Measurements from ENCODE around the gene KAZN. TPM values are rescaled to one million over a fixed set of nuclear protein-coding genes. Genes with fewer than 3 reads are reported as not detected.

The KAZN gene
- total RNA-seq, 1 experiment from 2014 or later, result 15.6 TPM

DNA sequence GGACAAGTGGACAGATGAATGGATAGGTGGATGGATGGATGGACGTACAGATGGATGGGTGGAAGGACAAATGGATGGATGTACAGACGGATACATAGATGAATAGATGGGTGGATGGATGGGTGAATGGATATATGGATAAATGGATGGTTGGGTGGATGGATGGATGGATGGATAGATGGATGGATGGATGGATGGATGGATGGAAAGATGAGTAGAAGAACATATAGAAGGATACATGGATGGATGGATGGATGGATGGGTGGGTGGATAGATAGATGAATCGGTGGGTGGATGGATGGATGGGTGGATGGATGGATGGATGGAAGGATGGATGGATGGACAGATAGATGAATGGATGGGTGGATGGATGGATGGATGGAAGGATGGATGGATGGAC is 274.3 kb downstream of the KAZN start:
- TF ChIP-seq CTCF (conservative IDR thresholded peaks at IDR 0.05), result no peak
- no peak for TF ChIP-seq EZH2 (IDR thresholded peaks at IDR 0.05; ENCODE audit: low read depth)
- H3K79me2 ChIP-seq (ENCODE audit: low read depth), result no peaks in the 10 kb centered on the region
- H2AFZ ChIP-seq, result no peak overlapping the region
- no peaks in the 10 kb centered on the region for H4K20me1 ChIP-seq (ENCODE audit: insufficient read depth)
- no peaks in the 10 kb centered on the region for H3K4me1 ChIP-seq (replicated peaks; ENCODE audit: insufficient read depth)
- H3K4me3 ChIP-seq, result no peak overlapping the region
- BruUV-seq (replicated peaks), result no TSS peak
- intact Hi-C loops (cut with micrococcal nuclease; ENCODE audit: unreplicated experiment), result no loop called here
- H3K4me2 ChIP-seq, result no peak overlapping the region
- H3K27ac ChIP-seq, result no peak overlapping the region
- POLR2A ChIA-PET (ENCODE audit: unreplicated experiment), result no interaction called here
- no peaks in the 10 kb centered on the region for H3K27me3 ChIP-seq (ENCODE audit: insufficient read depth, low read depth)
- no peaks in the 10 kb centered on the region for H3K9me2 ChIP-seq (ENCODE audit: insufficient read depth)
- no peak for DNase-seq
- H3K9me3 ChIP-seq (ENCODE audit: insufficient read depth, low read depth), result no peaks in the 10 kb centered on the region
- CTCF ChIA-PET, result no interaction called here
- H3K36me3 ChIP-seq (ENCODE audit: low read depth), result no peaks in the 10 kb centered on the region
- no peaks in the 10 kb centered on the region for H3F3A ChIP-seq (ENCODE audit: insufficient read depth, low read depth)

DNA sequence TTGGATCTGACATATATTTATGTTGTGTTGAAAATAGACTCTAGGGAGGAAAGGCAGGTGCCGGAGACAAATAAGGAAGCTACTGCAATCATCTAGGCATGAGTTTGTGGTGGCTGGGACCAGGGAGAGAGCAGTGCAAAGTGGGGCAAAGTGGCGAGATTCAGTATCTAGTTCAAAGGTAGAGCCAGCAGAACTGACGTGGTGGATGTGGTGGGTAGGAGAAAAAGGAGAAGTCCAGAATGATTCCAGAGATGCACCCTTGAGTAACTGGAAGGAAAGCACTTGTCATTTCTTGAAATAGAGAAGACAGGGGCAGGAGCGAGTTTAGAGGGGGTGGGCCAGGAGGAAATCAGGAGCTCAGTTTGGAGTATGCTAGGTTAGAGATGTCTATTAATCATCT is 275.2 kb downstream of the KAZN start:
- TF ChIP-seq CTCF (conservative IDR thresholded peaks at IDR 0.05) (no peak), EZH2 (IDR thresholded peaks at IDR 0.05; ENCODE audit: low read depth) (no peak)
- H3K9me2 ChIP-seq (ENCODE audit: insufficient read depth), result no peaks in the 10 kb centered on the region
- no peaks in the 10 kb centered on the region for H3K36me3 ChIP-seq (ENCODE audit: low read depth)
- H4K20me1 ChIP-seq (ENCODE audit: insufficient read depth), result no peaks in the 10 kb centered on the region
- no peak overlapping the region for H2AFZ ChIP-seq
- H3K4me3 ChIP-seq, result no peak overlapping the region
- ChIA-PET POLR2A (ENCODE audit: unreplicated experiment) (no interaction called here), CTCF (no interaction called here)
- no peak overlapping the region for H3K4me2 ChIP-seq
- H3F3A ChIP-seq (ENCODE audit: insufficient read depth, low read depth), result no peaks in the 10 kb centered on the region
- no peaks in the 10 kb centered on the region for H3K79me2 ChIP-seq (ENCODE audit: low read depth)
- no peak overlapping the region for H3K27ac ChIP-seq
- BruUV-seq (replicated peaks), result no TSS peak
- intact Hi-C loops (cut with micrococcal nuclease; ENCODE audit: unreplicated experiment), result no loop called here
- no peak for DNase-seq
- H3K9me3 ChIP-seq (ENCODE audit: insufficient read depth, low read depth), result no peaks in the 10 kb centered on the region
- H3K4me1 ChIP-seq (replicated peaks; ENCODE audit: insufficient read depth), result no peaks in the 10 kb centered on the region
- H3K27me3 ChIP-seq (ENCODE audit: insufficient read depth, low read depth), result no peaks in the 10 kb centered on the region

- POLR2A ChIA-PET (ENCODE audit: unreplicated experiment), result no interaction called here
Measured at GRCh38 chr1:14875524-14876509, 277.3 kb downstream of the KAZN start.

More at GRCh38 chr1:14875524-14876509, 277.3 kb downstream of the KAZN start:
- Histone ChIP-seq H3F3A (ENCODE audit: insufficient read depth, low read depth) (no peaks in the 10 kb centered on the region), H4K20me1 (ENCODE audit: insufficient read depth) (no peaks in the 10 kb centered on the region), H3K27me3 (ENCODE audit: insufficient read depth, low read depth) (no peaks in the 10 kb centered on the region), H3K4me2 (no peak overlapping the region), H3K9me2 (ENCODE audit: insufficient read depth) (no peaks in the 10 kb centered on the region), H2AFZ (no peak overlapping the region), H3K4me1 (replicated peaks; ENCODE audit: insufficient read depth) (no peaks in the 10 kb centered on the region), H3K4me3 (no peak overlapping the region), H3K36me3 (ENCODE audit: low read depth) (no peaks in the 10 kb centered on the region), H3K27ac (no peak overlapping the region), H3K9me3 (ENCODE audit: insufficient read depth, low read depth) (no peaks in the 10 kb centered on the region), H3K79me2 (ENCODE audit: low read depth) (no peaks in the 10 kb centered on the region)
- no TSS peak for BruUV-seq (replicated peaks)
- intact Hi-C loops (cut with micrococcal nuclease; ENCODE audit: unreplicated experiment), result no loop called here
- DNase-seq, result no peak
- no peak for TF ChIP-seq EZH2 (IDR thresholded peaks at IDR 0.05; ENCODE audit: low read depth)
- TF ChIP-seq CTCF (conservative IDR thresholded peaks at IDR 0.05), result no peak
- CTCF ChIA-PET, result interaction anchor here (0.7 kb wide), 1 partner anchor 209 kb away, joined by 5 read pairs; no protein-coding TSS in a partner anchor
